Choroid plexus epithelial cell (primary cell): Measurements from ENCODE around the gene ARID1A.
A peak's percentile ranks its signal among the peaks of the same experiment; 100 is the strongest.
"Not testable (repeated sequence)": the region's sequence is repeated elsewhere in the genome, so short reads cannot be mapped to it uniquely, and the experiment has no call there.

Source experiments
- DNase-seq: peaks from one replicate; pipeline ENCODE4 v3.0.0-alpha.2; 2010; ENCODE audit warnings: low read depth
- H3K4me3 ChIP-seq: 2 replicates; pipeline ENCODE4 v1.5.1; 2011; ENCODE audit warnings: low read depth, mild to moderate bottlenecking, control low read depth, low read length, moderate library complexity
- TF ChIP-seq, protein P1 (sequence below): conservative IDR thresholded peaks from 2 replicates; pipeline ENCODE4 v1.5.1; 2011; ENCODE audit warnings: low read depth, mild to moderate bottlenecking, control low read depth, inconsistent platforms, low read length, moderate library complexity

The ARID1A gene

DNA sequence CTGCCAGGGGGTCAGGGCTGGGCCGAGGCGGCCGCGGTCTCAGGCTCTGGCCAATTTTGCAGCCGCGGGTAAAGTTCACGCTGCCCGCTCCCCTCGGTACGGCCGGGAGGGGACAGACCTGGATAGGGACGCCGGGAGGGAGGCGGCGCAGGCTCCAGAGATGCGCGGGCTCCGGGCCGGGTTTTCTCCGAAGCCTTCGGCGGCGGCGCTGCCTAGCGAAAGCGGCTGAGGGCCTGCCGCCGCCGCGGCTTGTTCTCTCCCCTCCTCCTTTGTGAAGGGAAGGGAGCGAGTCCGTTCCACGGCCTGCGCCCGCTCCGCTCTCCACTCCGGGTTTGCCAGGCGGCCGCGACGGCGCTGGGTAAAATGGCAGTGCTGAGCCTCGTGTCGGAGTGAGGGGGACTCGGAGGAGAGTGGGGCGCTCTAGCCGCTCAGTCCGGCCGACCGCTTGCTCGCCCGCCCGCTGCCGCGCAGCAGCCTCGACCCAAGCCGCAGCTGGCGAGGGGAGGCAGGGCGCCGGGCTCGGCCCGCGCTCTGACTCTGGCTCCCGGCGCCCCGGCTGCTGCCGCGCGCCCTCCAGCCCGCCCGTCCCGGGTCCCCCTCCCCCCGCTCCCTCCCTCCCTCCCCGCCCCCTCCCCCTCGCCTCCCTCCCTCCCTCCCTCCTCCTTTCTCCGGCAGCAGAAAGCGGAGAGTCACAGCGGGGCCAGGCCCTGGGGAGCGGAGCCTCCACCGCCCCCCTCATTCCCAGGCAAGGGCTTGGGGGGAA, at the start of gene ARID1A:
Gene ARID1A, plus strand, starts transcription at position 660 of the 763 bp plus-strand sequence. CDS start 389 bp downstream, outside the sequence.
- DNase-seq, result peak; percentile 98
- TF ChIP-seq, protein P1, sequence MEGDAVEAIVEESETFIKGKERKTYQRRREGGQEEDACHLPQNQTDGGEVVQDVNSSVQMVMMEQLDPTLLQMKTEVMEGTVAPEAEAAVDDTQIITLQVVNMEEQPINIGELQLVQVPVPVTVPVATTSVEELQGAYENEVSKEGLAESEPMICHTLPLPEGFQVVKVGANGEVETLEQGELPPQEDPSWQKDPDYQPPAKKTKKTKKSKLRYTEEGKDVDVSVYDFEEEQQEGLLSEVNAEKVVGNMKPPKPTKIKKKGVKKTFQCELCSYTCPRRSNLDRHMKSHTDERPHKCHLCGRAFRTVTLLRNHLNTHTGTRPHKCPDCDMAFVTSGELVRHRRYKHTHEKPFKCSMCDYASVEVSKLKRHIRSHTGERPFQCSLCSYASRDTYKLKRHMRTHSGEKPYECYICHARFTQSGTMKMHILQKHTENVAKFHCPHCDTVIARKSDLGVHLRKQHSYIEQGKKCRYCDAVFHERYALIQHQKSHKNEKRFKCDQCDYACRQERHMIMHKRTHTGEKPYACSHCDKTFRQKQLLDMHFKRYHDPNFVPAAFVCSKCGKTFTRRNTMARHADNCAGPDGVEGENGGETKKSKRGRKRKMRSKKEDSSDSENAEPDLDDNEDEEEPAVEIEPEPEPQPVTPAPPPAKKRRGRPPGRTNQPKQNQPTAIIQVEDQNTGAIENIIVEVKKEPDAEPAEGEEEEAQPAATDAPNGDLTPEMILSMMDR, result no peak
- peak within 1 kb of the TSS; percentile 78 for H3K4me3 ChIP-seq

DNA sequence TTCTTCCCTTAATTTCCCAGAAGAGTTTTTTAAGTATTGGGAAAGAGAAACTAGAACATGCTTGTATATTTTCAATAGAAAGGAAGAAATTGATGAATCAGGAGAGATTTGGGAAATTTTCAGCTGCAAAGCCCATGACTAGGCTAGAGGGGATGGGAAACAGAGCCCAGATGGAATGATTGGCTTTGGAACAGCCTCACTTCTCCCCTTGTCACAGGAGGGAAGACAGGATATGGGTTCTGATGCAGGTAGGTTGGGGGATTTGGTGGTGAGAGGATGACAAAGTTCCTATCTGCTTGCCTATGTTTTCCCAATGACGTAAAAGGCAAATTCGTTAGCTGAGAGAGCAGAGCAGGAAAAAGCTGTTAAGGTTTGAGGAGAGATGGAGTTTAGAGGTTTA, 31.0 kb upstream of the ARID1A start:
- H3K4me3 ChIP-seq, result no peak overlapping the region
- TF ChIP-seq, protein P1, result no peak
- DNase-seq, result no peak

DNA sequence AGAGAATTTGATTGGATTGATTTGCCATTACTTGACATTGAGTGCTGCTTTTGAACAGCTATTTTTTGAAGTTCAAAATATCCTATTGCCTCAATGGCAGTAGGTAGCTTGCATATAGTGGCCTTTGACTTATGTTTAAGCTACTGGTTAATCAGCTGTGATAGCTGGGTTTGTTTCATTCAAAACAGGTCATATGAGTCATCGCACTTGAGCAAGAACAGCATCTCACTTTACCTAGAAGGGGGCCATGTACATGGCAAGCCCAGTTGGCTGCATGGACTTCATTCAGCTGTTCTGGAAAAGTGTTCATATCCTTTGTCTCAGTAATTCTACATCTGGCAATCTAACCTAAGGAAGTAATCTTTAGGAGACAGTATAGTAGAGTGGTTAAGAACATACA, 29.0 kb upstream of the ARID1A start:
- H3K4me3 ChIP-seq, result no peak overlapping the region
- TF ChIP-seq, protein P1, result no peak
- DNase-seq, result peak; percentile 34

DNA sequence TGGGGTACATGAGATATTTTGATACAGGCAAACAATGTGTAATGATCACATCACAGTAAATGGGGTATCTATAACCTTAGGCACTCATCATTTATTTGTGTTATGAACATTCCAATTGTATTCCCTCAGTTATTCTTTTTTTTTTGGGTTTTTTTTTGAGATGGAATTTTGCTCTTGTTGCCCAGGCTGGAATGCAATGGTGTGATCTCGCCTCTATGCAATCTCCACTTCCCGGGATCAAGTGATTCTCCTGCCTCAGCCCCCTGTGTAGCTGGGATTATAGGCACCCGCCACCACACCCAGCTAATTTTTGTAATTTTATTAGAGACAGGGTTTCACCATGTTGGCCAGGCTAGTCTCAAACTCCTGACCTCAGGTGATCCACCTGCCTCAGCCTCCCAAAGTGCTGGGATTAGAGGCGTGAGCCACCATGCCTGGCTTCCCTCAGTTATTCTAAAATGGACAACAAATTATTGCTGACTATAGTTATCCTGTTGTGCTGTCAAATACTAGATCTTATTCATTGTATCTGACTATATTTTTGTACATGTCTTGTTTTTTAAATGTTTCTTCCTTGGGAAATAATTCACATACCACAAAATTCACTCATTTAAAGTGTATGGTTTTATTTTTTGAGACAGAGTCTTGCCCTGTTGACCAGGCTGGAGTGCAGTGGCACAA, 27.6 kb upstream of the ARID1A start:
- DNase-seq, H3K4me3 ChIP-seq: not testable (repeated sequence)

DNA sequence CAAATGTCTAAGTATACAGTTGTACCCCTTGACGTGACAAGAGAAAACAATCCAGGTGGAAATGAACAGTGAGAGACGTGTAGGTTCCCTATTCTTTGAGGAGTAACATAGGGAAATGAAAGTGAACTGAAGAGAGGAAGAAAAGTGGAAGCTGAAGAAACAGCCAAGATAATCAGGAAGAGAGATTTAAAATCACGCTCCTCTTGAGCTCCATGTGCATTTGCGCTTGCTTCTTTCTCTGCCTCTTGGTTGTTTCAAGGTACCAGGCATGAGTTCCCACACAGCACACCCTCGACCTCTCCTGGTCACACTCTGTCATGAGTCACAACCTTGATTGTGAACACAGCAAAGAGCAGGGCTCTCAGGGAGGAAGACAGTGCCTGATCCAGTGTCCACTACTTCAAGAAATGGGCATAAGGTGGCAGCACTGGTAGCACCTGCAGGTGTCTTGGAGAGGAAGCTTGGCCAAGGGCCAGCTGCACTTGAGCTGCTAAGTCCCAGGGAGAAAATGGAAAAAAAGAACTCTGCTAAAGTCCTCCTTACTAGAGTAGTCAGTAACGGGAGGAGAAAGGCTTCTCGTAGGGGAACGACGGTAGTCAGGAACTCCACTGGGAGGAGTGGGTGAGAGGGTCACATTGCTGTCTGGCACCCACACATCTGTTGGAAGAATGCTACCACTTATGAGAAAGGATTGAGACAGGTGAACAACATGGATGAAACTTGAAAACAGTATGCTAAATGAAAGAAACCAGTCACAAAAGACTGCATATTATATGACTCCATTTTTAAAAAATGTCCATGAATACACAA, 18.3 kb upstream of the ARID1A start:
- H3K4me3 ChIP-seq, result peak overlapping the region; percentile 11
- TF ChIP-seq, protein P1, result peak; percentile 59
- DNase-seq, result peak; percentile 79

DNA sequence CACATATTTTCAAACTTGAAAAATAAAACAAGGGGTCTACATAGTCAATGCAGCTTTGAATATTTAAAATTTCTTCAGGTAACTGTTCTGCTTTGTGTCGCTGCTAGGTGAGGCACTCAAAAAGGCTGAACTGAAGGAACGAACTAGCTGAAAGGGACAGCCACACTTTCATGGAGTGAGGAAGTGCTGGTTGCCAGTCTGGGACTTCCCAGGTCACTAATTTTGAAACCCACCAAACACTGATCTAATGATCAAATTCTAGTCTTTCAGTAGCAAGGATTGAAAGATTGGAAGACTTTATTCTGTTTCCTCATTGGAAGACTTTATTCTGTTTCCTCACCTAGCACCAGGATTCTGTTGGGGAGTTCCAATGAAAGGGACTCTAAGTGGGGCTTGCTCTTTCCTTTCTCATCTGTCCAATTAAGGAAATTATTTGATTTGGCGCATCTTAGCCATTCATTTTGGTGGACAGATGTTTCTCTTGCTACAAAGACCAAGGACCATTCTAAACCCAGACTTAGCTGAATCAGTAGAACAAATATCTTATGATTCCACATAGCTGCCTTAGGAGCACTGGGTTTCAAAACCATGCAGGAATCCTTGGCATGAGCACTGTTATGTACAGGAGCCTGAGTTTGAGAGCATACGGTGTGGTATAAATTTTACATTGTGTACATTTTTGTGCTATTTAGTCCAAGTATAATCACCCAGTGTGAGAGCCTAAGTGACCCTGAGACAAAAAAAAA, 10.9 kb upstream of the ARID1A start:
- peak; percentile 63 for DNase-seq
- H3K4me3 ChIP-seq, result no peak overlapping the region
- TF ChIP-seq, protein P1, result no peak
